Smooth muscle cell (in vitro differentiated cells): ENCODE measurements around the gene ACAP3. TPM values are rescaled to one million over a fixed set of nuclear protein-coding genes. Genes with fewer than 3 reads are reported as not detected.

Experiments
- DNase-seq: peaks from one replicate; lab custom pipeline; 2025; ENCODE audit not compliant: unreplicated experiment; lab: John Stamatoyannopoulos, UW
- H2AFZ ChIP-seq: fragments of 200-600 bp; sonication (generic); 2 replicates; pipeline ENCODE4 v1.6.0; 2016; ENCODE audit warnings: antibody characterized with exemption, low read depth, mild to moderate bottlenecking
- H3F3A ChIP-seq: fragments of 200-600 bp; sonication (generic); 2 replicates; pipeline ENCODE4 v1.6.0; 2017; ENCODE audit warnings: antibody characterized with exemption, low read depth
- H3K27ac ChIP-seq: fragments of 200-600 bp; sonication (generic); 2 replicates; pipeline ENCODE4 v1.5.1; 2016; ENCODE audit warnings: low read depth, mild to moderate bottlenecking
- H3K27me3 ChIP-seq: fragments of 200-600 bp; sonication (generic); 2 replicates; pipeline ENCODE4 v1.6.1; 2016; ENCODE audit warnings: low read depth, mild to moderate bottlenecking
- H3K36me3 ChIP-seq: fragments of 200-600 bp; sonication (generic); 2 replicates; pipeline ENCODE4 v1.5.1; 2016; ENCODE audit warnings: low read depth
- H3K4me1 ChIP-seq: fragments of 200-600 bp; sonication (generic); 2 replicates; pipeline ENCODE4 v1.5.1; 2016; ENCODE audit warnings: low read depth
- H3K4me2 ChIP-seq: fragments of 200-600 bp; sonication (generic); 2 replicates; pipeline ENCODE4 v1.6.0; 2016; ENCODE audit warnings: mild to moderate bottlenecking
- H3K4me3 ChIP-seq: fragments of 200-600 bp; sonication (generic); 2 replicates; pipeline ENCODE4 v1.5.1; 2016; ENCODE audit warnings: mild to moderate bottlenecking
- H3K79me2 ChIP-seq: fragments of 200-600 bp; sonication (generic); 2 replicates; pipeline ENCODE4 v1.6.0; 2016; ENCODE audit warnings: low read depth, mild to moderate bottlenecking
- H3K9ac ChIP-seq: fragments of 200-600 bp; sonication (generic); 2 replicates; pipeline ENCODE4 v1.6.0; 2016; ENCODE audit warnings: low read depth
- H3K9me3 ChIP-seq: fragments of 200-600 bp; sonication (generic); replicated peaks from 2 replicates; pipeline ENCODE4 v1.5.1; 2016; ENCODE audit warnings: low read depth
- H4K20me1 ChIP-seq: fragments of 200-600 bp; sonication (generic); 2 replicates; pipeline ENCODE4 v1.6.0; 2016; ENCODE audit warnings: low read depth
- CTCF ChIP-seq: fragments of 200-600 bp; sonication (generic); IDR thresholded peaks from 2 replicates; pipeline ENCODE4 v1.5.1; 2017; ENCODE audit warnings: borderline replicate concordance, mild to moderate bottlenecking, antibody characterized with exemption; ENCODE audit not compliant: insufficient read depth, poor library complexity, severe bottlenecking
- WGBS: methylation state at CpG from one replicate; pipeline ENCODE4 v1.1.7; 2016; ENCODE audit warnings: low lambda C conversion rate; 5-methylcytosine and 5-hydroxymethylcytosine counted together
- polyA plus RNA-seq: library from polyadenylated mRNA; unstranded; fragments of >200 nt; fragmentation: Nextera tagmentation; extraction: Ambion mirVana; gene quantifications from 2 replicates; pipeline ENCODE4 v1.2.1, GENCODE V29; 2016
- total RNA-seq: library from RNA; depleted of rRNA; stranded (reverse); fragments of >200 nt; gene quantifications from 2 replicates; pipeline ENCODE4 v1.2.3, GENCODE V29; 2014

ACAP3 gene
- total and polyA plus RNA-seq, 2 experiments from 2014 or later, result 29.9 to 63.9 TPM

- no peaks in the 10 kb centered on the region for H3K36me3 ChIP-seq
- peaks cover 60% of the 10 kb centered on the region for H3K79me2 ChIP-seq
- DNase-seq, result no peak
- H3K4me1 ChIP-seq, result peaks cover 7% of the 10 kb centered on the region
- no peak overlapping the region for H2AFZ ChIP-seq
- no peaks in the 10 kb centered on the region for H3F3A ChIP-seq
- peak overlapping the region; percentile 95 for H3K9ac ChIP-seq
- no peak for TF ChIP-seq CTCF
- no peaks in the 10 kb centered on the region for H3K27me3 ChIP-seq
- peak overlapping the region; percentile 90 for H3K4me2 ChIP-seq
- H3K27ac ChIP-seq, result peak overlapping the region; percentile 51
- whole genome bisulfite sequencing, result 86% methylated on average over 16 of the region's 16 CpGs
- H3K4me3 ChIP-seq, result peak overlapping the region; percentile 93
- peaks cover 52% of the 10 kb centered on the region for H4K20me1 ChIP-seq
- H3K9me3 ChIP-seq, result no peaks in the 10 kb centered on the region
Measured at GRCh38 chr1:1325288-1326074, 17.8 kb upstream of the ACAP3 start.

GRCh38 chr1:1324524-1325287 is 17.0 kb upstream of the ACAP3 start, which contains the start of the genes CPTP and INTS11:
CPTP (plus strand) TSS chr1:1324802; CDS start chr1:1326911, 2,109 bp downstream.
INTS11 (minus strand) TSS chr1:1324660; CDS start chr1:1324608, 52 bp downstream.
- H3K9ac ChIP-seq, result peak within 1 kb of the TSS; percentile 95
- no peaks in the 10 kb centered on the region for H3K9me3 ChIP-seq
- peaks cover 59% of the 10 kb centered on the region for H4K20me1 ChIP-seq
- peak within 1 kb of the TSS; percentile 93 for H3K4me3 ChIP-seq
- DNase-seq, result peak; percentile 87
- 3% methylated on average over 61 of the region's 84 CpGs for WGBS
- no peak for TF ChIP-seq CTCF
- peaks cover 64% of the 10 kb centered on the region for H3K79me2 ChIP-seq
- peaks cover 7% of the 10 kb centered on the region for H3K4me1 ChIP-seq
- H3K27me3 ChIP-seq, result no peaks in the 10 kb centered on the region
- no peak within 1 kb of the TSS for H2AFZ ChIP-seq
- no peaks in the 10 kb centered on the region for H3F3A ChIP-seq
- peak within 1 kb of the TSS; percentile 90 for H3K4me2 ChIP-seq
- peak within 1 kb of the TSS; percentile 80 for H3K27ac ChIP-seq
- H3K36me3 ChIP-seq, result no peaks in the 10 kb centered on the region

- Histone ChIP-seq H3K79me2 (peaks cover 64% of the 10 kb centered on the region), H3K9ac (peak overlapping the region; percentile 95), H3K27me3 (no peaks in the 10 kb centered on the region), H3K9me3 (no peaks in the 10 kb centered on the region), H3K4me3 (peak overlapping the region; percentile 93), H3K4me2 (peak overlapping the region; percentile 90), H4K20me1 (peaks cover 60% of the 10 kb centered on the region), H3K4me1 (peaks cover 7% of the 10 kb centered on the region), H2AFZ (no peak overlapping the region), H3F3A (no peaks in the 10 kb centered on the region), H3K27ac (peak overlapping the region; percentile 80), H3K36me3 (no peaks in the 10 kb centered on the region)
- WGBS, result no CpG with 5 or more reads among the region's 41 CpGs
- DNase-seq, result no peak
- TF ChIP-seq CTCF, result no peak
Measured at GRCh38 chr1:1324084-1324523, 16.4 kb upstream of the ACAP3 start.
